GM12864 (cell line): ENCODE data around the gene SLC25A28.
A peak's percentile ranks its signal among the peaks of the same experiment; 100 is the strongest.

Experiments used
- DNase-seq: peaks from one replicate; pipeline ENCODE4 v3.0.0-alpha.2; 2011; ENCODE audit warnings: low read depth
- H3K4me3 ChIP-seq: 2 replicates; pipeline ENCODE4 v1.5.1; 2011; ENCODE audit warnings: mild to moderate bottlenecking, low read depth, low read length, control low read depth
- TF ChIP-seq, protein P1 (sequence below): IDR thresholded peaks from 2 replicates; pipeline ENCODE4 v1.5.1; 2011; ENCODE audit warnings: low read depth, mild to moderate bottlenecking, moderate library complexity, low read length, control low read depth, inconsistent platforms; ENCODE audit errors: missing control alignments

Gene SLC25A28

GRCh38 chr10:99623919-99624318, 3.7 kb upstream of the SLC25A28 start:
- DNase-seq, result no peak
- TF ChIP-seq, protein P1, sequence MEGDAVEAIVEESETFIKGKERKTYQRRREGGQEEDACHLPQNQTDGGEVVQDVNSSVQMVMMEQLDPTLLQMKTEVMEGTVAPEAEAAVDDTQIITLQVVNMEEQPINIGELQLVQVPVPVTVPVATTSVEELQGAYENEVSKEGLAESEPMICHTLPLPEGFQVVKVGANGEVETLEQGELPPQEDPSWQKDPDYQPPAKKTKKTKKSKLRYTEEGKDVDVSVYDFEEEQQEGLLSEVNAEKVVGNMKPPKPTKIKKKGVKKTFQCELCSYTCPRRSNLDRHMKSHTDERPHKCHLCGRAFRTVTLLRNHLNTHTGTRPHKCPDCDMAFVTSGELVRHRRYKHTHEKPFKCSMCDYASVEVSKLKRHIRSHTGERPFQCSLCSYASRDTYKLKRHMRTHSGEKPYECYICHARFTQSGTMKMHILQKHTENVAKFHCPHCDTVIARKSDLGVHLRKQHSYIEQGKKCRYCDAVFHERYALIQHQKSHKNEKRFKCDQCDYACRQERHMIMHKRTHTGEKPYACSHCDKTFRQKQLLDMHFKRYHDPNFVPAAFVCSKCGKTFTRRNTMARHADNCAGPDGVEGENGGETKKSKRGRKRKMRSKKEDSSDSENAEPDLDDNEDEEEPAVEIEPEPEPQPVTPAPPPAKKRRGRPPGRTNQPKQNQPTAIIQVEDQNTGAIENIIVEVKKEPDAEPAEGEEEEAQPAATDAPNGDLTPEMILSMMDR, result no peak
- H3K4me3 ChIP-seq, result no peak overlapping the region

DNA sequence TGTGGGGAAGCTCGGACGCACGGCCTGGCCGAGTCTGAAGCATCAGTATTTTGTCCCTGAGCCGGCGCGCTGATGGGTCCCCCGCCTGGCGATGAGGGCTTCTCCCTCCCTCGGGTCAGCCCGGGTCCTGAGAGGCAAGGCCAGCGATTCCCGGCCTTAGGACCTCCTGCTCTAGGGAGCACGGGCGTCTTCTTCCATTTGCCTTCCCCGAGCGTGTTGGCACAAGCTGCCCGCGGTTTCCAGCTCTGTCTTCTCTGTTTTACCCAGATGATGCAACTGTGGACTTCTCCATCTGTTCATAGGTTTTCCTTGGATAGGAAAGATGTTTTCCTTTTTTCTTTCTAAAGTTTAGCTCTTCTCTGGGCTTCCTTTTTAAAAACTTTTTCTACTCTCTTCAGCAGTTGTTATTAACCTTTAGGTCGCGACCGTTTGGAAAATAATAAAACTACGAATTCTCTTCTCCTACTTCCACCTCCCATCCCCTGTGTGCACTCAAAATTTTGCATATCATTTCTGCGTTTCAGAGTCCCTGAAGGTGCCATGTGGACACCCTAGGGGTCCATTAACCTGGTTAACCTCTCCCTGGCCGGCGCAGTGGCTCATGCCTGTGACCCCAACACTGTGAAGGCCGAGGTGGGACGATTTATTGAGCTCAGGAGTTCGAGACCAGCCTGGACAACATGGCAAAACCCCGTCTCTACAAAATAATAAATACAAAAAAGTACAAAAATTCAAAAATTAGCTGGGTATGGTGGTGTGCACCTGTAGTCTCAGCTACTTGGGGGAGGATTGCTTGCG, 1.4 kb upstream of the SLC25A28 start:
- no peak for DNase-seq
- TF ChIP-seq, protein P1, result no peak
- H3K4me3 ChIP-seq, result peak overlapping the region; percentile 89

- H3K4me3 ChIP-seq, result peak overlapping the region; percentile 89
- TF ChIP-seq, protein P1, result no peak
- DNase-seq, result peak; percentile 52
Measured at GRCh38 chr10:99620711-99621453, 643 bp upstream of the SLC25A28 start.

- TF ChIP-seq, protein P1, result no peak
- peak overlapping the region; percentile 75 for H3K4me3 ChIP-seq
- peak; percentile 26 for DNase-seq
Measured at GRCh38 chr10:99619090-99619800, 994 bp downstream of the SLC25A28 start.

DNA sequence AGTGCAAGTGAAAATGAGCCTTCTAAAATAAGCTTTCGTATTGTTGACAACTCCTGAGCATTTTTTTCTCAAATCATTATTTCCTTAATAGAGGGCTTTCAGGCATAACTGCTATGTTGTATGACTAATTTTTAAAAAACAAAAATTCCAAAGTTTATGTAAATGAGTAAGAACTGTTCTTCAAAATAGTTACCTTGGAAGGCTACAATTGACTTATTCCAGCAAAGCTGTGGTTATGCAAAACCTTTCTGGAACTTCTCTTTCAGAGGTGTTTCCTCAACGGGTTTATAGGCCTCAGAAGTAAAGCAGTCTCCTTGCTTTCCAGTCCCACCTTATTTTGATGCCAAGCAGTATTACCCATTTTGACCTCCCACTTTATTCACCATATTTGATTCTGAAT, 2.5 kb downstream of the SLC25A28 start:
- no peak overlapping the region; the same call in 1 of the 2 replicates for H3K4me3 ChIP-seq

DNA sequence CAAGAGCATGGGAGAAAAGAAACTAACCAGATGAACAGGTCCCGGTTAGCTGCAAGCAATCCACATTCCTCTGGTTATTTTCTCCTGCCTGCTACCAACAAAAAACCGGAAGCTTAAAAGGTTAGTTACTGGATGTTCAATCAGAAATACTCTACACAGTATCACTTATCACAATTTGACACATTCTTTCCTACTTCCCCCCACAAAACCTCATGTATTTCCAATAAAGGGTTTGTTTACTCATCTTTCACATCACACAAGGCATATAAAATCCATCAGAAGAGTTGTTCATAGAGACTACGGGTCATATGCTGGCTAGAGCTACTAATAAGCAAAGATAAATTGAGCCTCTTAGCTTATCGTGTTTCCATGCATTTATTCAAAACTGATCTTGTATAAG, 4.8 kb downstream of the SLC25A28 start:
- no peak for DNase-seq
- TF ChIP-seq, protein P1, result no peak
- no peak overlapping the region for H3K4me3 ChIP-seq

More for the DNA sequence above, 2.5 kb downstream of the SLC25A28 start:
- TF ChIP-seq, protein P1, result no peak
- no peak for DNase-seq
